ENCODE results near the gene CLIP1.

The CLIP1 gene

DNA sequence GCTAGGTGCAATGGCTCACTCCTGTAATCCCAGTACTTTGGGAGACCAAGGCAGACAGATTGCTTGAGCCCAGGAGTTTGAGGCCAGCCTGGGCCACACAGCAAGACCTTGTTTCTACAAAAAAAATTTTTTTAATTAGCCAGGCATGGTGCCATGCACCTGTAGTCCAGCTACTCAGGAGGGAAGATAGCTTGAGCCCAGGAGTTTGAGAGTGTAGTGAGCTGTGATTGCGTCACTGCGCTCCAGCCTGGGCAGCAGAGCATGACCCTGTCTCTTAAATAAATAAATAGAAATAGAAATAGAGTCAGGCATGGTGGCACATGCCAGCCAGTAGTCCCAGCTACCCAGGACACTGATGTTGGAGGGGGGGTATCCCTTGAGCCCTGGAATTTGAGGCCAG, 36.7 kb upstream of the CLIP1 start:
- H3K9me2 ChIP-seq (replicated peaks; ENCODE audit: control insufficient read depth, low read length): no peaks in the 10 kb centered on the region
- H3K27me3 ChIP-seq (ENCODE audit: control insufficient read depth, low read length): no peaks in the 10 kb centered on the region
- TF ChIP-seq, protein P1, sequence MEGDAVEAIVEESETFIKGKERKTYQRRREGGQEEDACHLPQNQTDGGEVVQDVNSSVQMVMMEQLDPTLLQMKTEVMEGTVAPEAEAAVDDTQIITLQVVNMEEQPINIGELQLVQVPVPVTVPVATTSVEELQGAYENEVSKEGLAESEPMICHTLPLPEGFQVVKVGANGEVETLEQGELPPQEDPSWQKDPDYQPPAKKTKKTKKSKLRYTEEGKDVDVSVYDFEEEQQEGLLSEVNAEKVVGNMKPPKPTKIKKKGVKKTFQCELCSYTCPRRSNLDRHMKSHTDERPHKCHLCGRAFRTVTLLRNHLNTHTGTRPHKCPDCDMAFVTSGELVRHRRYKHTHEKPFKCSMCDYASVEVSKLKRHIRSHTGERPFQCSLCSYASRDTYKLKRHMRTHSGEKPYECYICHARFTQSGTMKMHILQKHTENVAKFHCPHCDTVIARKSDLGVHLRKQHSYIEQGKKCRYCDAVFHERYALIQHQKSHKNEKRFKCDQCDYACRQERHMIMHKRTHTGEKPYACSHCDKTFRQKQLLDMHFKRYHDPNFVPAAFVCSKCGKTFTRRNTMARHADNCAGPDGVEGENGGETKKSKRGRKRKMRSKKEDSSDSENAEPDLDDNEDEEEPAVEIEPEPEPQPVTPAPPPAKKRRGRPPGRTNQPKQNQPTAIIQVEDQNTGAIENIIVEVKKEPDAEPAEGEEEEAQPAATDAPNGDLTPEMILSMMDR (IDR thresholded peaks at IDR 0.05; ENCODE audit: low read depth, low read length, poor library complexity, severe bottlenecking): no peak
- no peak for TF ChIP-seq EZH2phosphoT487 (IDR thresholded peaks at IDR 0.05; ENCODE audit: borderline replicate concordance, low read length)
- no peak overlapping the region for H3K4me2 ChIP-seq (ENCODE audit: low read length)
- H3K4me1 ChIP-seq (ENCODE audit: control insufficient read depth, low read length): peaks cover under 1% of the 10 kb centered on the region; the same call in 1 of the 2 replicates
- H3K9me3 ChIP-seq (ENCODE audit: control insufficient read depth, insufficient read depth, low read length): no peaks in the 10 kb centered on the region
- no peak overlapping the region for H3K4me3 ChIP-seq (ENCODE audit: low read length)
- no peaks in the 10 kb centered on the region for H3K36me3 ChIP-seq (ENCODE audit: control insufficient read depth, low read length)
- H3K27ac ChIP-seq (ENCODE audit: low read depth, low read length): no peak overlapping the region
- H3K79me2 ChIP-seq (ENCODE audit: control insufficient read depth, low read length): no peaks in the 10 kb centered on the region
- no peaks in the 10 kb centered on the region for H4K20me1 ChIP-seq (ENCODE audit: control insufficient read depth, insufficient read depth, low read depth, low read length)
- H3F3A ChIP-seq (ENCODE audit: control insufficient read depth, insufficient read depth): no peaks in the 10 kb centered on the region

DNA sequence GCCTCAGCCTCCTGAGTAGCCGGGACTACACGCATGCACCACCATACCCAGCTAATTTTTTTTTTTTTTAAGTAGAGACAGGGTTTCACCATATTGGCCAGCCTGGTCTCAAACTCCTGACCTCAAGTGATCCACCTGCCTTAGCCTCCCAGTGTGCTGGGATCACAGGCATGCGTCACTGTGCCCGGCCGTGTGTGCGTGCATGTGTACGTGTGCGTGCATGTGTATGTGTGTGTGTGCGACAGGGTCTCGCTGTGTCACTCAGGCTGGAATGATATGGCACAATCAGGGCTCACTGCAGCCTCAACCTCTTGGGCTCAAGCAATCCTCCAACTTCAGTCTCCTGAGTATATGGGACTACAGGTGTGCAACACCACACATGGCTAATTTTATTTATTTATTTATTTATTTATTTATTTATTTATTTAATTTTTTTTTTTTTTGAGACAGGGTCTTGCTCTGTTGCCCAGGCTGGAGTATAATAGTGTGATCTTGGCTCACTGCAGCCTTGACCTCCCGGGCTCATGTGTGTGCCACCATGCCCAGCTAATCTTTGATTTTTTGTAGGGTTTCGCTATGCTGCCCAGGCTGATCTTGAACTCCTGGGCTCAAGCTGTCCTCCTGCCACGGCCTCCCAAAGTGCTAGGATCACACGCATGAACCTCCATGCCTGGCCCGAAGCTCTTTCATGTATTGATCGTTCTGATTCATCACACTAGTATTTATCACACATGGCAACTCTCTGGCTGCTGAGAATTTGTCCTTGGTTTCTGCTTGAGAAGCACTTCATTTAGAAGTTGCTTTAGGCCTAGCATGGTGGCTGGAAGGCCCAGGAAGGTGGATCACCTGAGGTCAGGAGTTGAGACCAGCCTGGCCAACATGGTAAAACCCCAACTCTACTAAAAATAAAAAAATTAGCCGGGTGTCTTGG, 35.9 kb upstream of the CLIP1 start:
- no peaks in the 10 kb centered on the region for H3K9me3 ChIP-seq (ENCODE audit: control insufficient read depth, insufficient read depth, low read length)
- TF ChIP-seq, protein P1 (IDR thresholded peaks at IDR 0.05; ENCODE audit: low read depth, low read length, poor library complexity, severe bottlenecking): no peak
- no peak for TF ChIP-seq EZH2phosphoT487 (IDR thresholded peaks at IDR 0.05; ENCODE audit: borderline replicate concordance, low read length)
- peaks cover 9% of the 10 kb centered on the region for H3K4me1 ChIP-seq (ENCODE audit: control insufficient read depth, low read length)
- no peaks in the 10 kb centered on the region for H3F3A ChIP-seq (ENCODE audit: control insufficient read depth, insufficient read depth)
- H3K9me2 ChIP-seq (replicated peaks; ENCODE audit: control insufficient read depth, low read length): no peaks in the 10 kb centered on the region
- no peaks in the 10 kb centered on the region for H3K36me3 ChIP-seq (ENCODE audit: control insufficient read depth, low read length)
- H3K79me2 ChIP-seq (ENCODE audit: control insufficient read depth, low read length): no peaks in the 10 kb centered on the region
- H3K27ac ChIP-seq (ENCODE audit: low read depth, low read length): no peak overlapping the region
- no peak overlapping the region for H3K4me2 ChIP-seq (ENCODE audit: low read length)
- no peaks in the 10 kb centered on the region for H3K27me3 ChIP-seq (ENCODE audit: control insufficient read depth, low read length)
- no peaks in the 10 kb centered on the region for H4K20me1 ChIP-seq (ENCODE audit: control insufficient read depth, insufficient read depth, low read depth, low read length)
- no peak overlapping the region for H3K4me3 ChIP-seq (ENCODE audit: low read length)

DNA sequence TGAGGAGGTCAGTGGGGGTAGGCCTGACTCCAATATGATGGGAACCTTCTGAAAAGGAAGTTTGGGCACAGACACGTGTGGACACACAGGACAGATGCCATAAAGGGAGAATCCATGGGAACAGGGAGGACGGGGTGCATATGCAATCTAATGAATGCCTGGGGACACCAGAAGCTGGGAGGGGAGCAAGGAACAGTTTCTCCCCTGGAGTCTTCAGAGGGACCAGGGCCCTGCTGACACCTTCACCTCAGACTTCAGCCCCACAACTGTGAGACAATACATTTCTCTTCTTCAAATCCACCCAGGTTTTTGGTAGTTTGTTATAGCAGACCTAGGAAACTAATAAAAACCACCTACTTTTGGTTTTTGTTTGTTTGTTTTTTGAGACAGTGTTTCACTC, 35.2 kb upstream of the CLIP1 start:
- no peak for TF ChIP-seq EZH2phosphoT487 (IDR thresholded peaks at IDR 0.05; ENCODE audit: borderline replicate concordance, low read length)
- TF ChIP-seq, protein P1 (IDR thresholded peaks at IDR 0.05; ENCODE audit: low read depth, low read length, poor library complexity, severe bottlenecking): no peak
- Histone ChIP-seq H3F3A (ENCODE audit: control insufficient read depth, insufficient read depth) (no peaks in the 10 kb centered on the region), H3K4me2 (ENCODE audit: low read length) (no peak overlapping the region), H3K79me2 (ENCODE audit: control insufficient read depth, low read length) (no peaks in the 10 kb centered on the region), H4K20me1 (ENCODE audit: control insufficient read depth, insufficient read depth, low read depth, low read length) (no peaks in the 10 kb centered on the region), H3K27ac (ENCODE audit: low read depth, low read length) (no peak overlapping the region), H3K9me3 (ENCODE audit: control insufficient read depth, insufficient read depth, low read length) (no peaks in the 10 kb centered on the region), H3K27me3 (ENCODE audit: control insufficient read depth, low read length) (no peaks in the 10 kb centered on the region), H3K4me3 (ENCODE audit: low read length) (no peak overlapping the region), H3K4me1 (ENCODE audit: control insufficient read depth, low read length) (peaks cover 15% of the 10 kb centered on the region), H3K9me2 (replicated peaks; ENCODE audit: control insufficient read depth, low read length) (no peaks in the 10 kb centered on the region), H3K36me3 (ENCODE audit: control insufficient read depth, low read length) (no peaks in the 10 kb centered on the region)
